CD14-positive monocyte (primary cell): ENCODE results near the gene FSTL1. TPM values are rescaled to one million over a fixed set of nuclear protein-coding genes. Genes with fewer than 3 reads are reported as not detected.

Experiments
- DNase-seq, 3 donors: peaks; one replicate each; pipeline ENCODE4 v3.0.0-alpha.2; 2011 to 2022
- H2AFZ ChIP-seq: 2 replicates; pipeline ENCODE4 v1.6.0; 2012; ENCODE audit warnings: mild to moderate bottlenecking, low read depth, low read length, inconsistent platforms; ENCODE audit not compliant: insufficient read depth, poor library complexity, severe bottlenecking
- H3K27ac ChIP-seq, 2 donors: 1 replicate in 1 of 2; 2 replicates in 1 of 2; pipeline ENCODE4 v1.5.1; 2012 to 2013; ENCODE audit warnings: low read length in 2 of 2, control low read depth in 1 of 2, inconsistent platforms in 1 of 2, low read depth in 1 of 2, mild to moderate bottlenecking in 1 of 2
- H3K27me3 ChIP-seq, 2 donors: one replicate each; pipeline versions ENCODE4 v1.6.0 to v1.6.1; 2011 to 2013; ENCODE audit warnings: low read length in 2 of 2; ENCODE audit not compliant: control insufficient read depth in 2 of 2, insufficient read depth in 2 of 2
- H3K36me3 ChIP-seq, 2 donors: replicated peaks in 1 of 2; 1 replicate in 1 of 2; 2 replicates in 1 of 2; pipeline versions ENCODE4 v1.5.1 to v1.6.1; 2012 to 2013; ENCODE audit warnings: low read length in 2 of 2, control low read depth in 1 of 2, inconsistent platforms in 1 of 2, mild to moderate bottlenecking in 1 of 2; ENCODE audit not compliant: insufficient read depth in 2 of 2, control insufficient read depth in 1 of 2
- H3K4me1 ChIP-seq, 2 donors: 1 replicate in 1 of 2; 2 replicates in 1 of 2; pipeline versions ENCODE4 v1.5.1 to v1.6.1; 2012 to 2013; ENCODE audit warnings: low read length in 2 of 2, control low read depth in 1 of 2, inconsistent platforms in 1 of 2, mild to moderate bottlenecking in 1 of 2, moderate library complexity in 1 of 2; ENCODE audit not compliant: insufficient read depth in 2 of 2, control insufficient read depth in 1 of 2
- H3K4me2 ChIP-seq: replicated peaks from 2 replicates; pipeline ENCODE3; 2012; ENCODE audit warnings: low read length, moderate library complexity, mild to moderate bottlenecking; ENCODE audit not compliant: poor library complexity, severe bottlenecking; ENCODE audit errors: extremely low read depth
- H3K4me3 ChIP-seq, 3 experiments: fragments of 200-600 bp in 1 of 3; sonication (generic) in 1 of 3; replicated peaks in 1 of 3; 1 replicate in 2 of 3; 2 replicates in 1 of 3; pipeline ENCODE4 v1.5.1; 2011 to 2013; ENCODE audit warnings: low read length in 3 of 3, mild to moderate bottlenecking in 3 of 3, control low read depth in 2 of 3, low read depth in 2 of 3, inconsistent platforms in 1 of 3, moderate library complexity in 1 of 3
- H3K79me2 ChIP-seq: 2 replicates; pipeline ENCODE4 v1.6.0; 2012; ENCODE audit warnings: mild to moderate bottlenecking, control low read depth, inconsistent platforms, low read length, moderate library complexity; ENCODE audit not compliant: insufficient read depth
- H3K9ac ChIP-seq: 2 replicates; pipeline ENCODE4 v1.6.0; 2017; ENCODE audit warnings: low read length, mild to moderate bottlenecking; ENCODE audit not compliant: insufficient read depth, poor library complexity, severe bottlenecking
- H3K9me3 ChIP-seq, 2 donors: replicated peaks in 1 of 2; 1 replicate in 1 of 2; 2 replicates in 1 of 2; pipeline versions ENCODE4 v1.5.1 to v1.6.1; 2012 to 2013; ENCODE audit warnings: low read length in 2 of 2, control low read depth in 1 of 2; ENCODE audit not compliant: control insufficient read depth in 1 of 2, insufficient read depth in 1 of 2
- H4K20me1 ChIP-seq: 2 replicates; pipeline ENCODE4 v1.6.0; 2012; ENCODE audit warnings: mild to moderate bottlenecking, low read length, control low read depth, moderate library complexity; ENCODE audit not compliant: insufficient read depth
- H3K27ac Mint-ChIP-seq, 7 donors: one replicate each; pipeline ENCODE4 v1.8.0; 2020; ENCODE audit warnings: mild to moderate bottlenecking in 7 of 7, mixed read lengths in 7 of 7, moderate library complexity in 6 of 7, inconsistent platforms in 2 of 7
- H3K27me3 Mint-ChIP-seq, 3 donors: one replicate each; pipeline ENCODE4 v1.8.0; 2021 to 2022; ENCODE audit warnings: low read depth in 3 of 3, mild to moderate bottlenecking in 3 of 3, mixed read lengths in 3 of 3, moderate library complexity in 3 of 3, inconsistent platforms in 1 of 3
- H3K36me3 Mint-ChIP-seq, 2 donors: one replicate each; pipeline ENCODE4 v1.8.0; 2020; ENCODE audit warnings: mixed read lengths in 2 of 2, inconsistent platforms in 1 of 2, mild to moderate bottlenecking in 1 of 2
- H3K4me1 Mint-ChIP-seq: one replicate; pipeline ENCODE4 v1.8.0; 2020; ENCODE audit warnings: mild to moderate bottlenecking, mixed read lengths
- H3K4me3 Mint-ChIP-seq, 2 donors: one replicate each; pipeline ENCODE4 v1.8.0; 2020; ENCODE audit warnings: mild to moderate bottlenecking in 2 of 2, mixed read lengths in 2 of 2, moderate library complexity in 1 of 2
- H3K9me3 Mint-ChIP-seq, 7 donors: one replicate each; pipeline ENCODE4 v1.8.0; 2020 to 2022; ENCODE audit warnings: mixed read lengths in 7 of 7, mild to moderate bottlenecking in 6 of 7, moderate library complexity in 6 of 7, inconsistent platforms in 2 of 7
- WGBS: methylation state at CpG from one replicate; pipeline ENCODE4 v1.1.5; 2013; ENCODE audit warnings: missing lambda C conversion rate; ENCODE audit not compliant: insufficient coverage; 5-methylcytosine and 5-hydroxymethylcytosine counted together
- intact Hi-C, 2 donors: fragments of 100-400 bp; cut with micrococcal nuclease; formaldehyde crosslinking; loops; one replicate each; pipeline versions ENCODE4 v1.15.0 to v1.15.1; 2023
- polyA plus RNA-seq, 3 donors: library from polyadenylated mRNA; depleted of rRNA in 1 of 3; unstranded in 2 of 3; stranded (reverse) in 1 of 3; fragments of 300-500 nt in 2 of 3; fragments of >200 nt in 1 of 3; fragmentation: Illumina TruSeq in 2 of 3; gene quantifications; 1 replicate in 2 of 3; 2 replicates in 1 of 3; pipeline ENCODE4 v1.2.3, GENCODE V29; 2012 to 2021
- TF ChIP-seq, protein P1 (sequence below): fragments of 200-600 bp; IDR thresholded peaks from one replicate; pipeline ENCODE4 v1.8.0; 2022; ENCODE audit warnings: antibody characterized with exemption, mild to moderate bottlenecking

FSTL1 gene
- polyA plus RNA-seq, 3 donors, result 0.13 to 0.44 (median 0.29) TPM

- Histone ChIP-seq H2AFZ (no peak overlapping the region), H4K20me1 (no peaks in the 10 kb centered on the region), H3K9ac (no peak overlapping the region), H3K9me3 (no peaks in the 10 kb centered on the region), H3K36me3 (peaks cover 0 to 7% of the 10 kb centered on the region in 2 donors), H3K4me2 (no peak overlapping the region), H3K4me3 (no peak overlapping the region), H3K27me3 (peaks cover 0 to 3% of the 10 kb centered on the region in 2 donors), H3K4me1 (no peaks in the 10 kb centered on the region), H3K79me2 (no peaks in the 10 kb centered on the region), H3K27ac (no peak overlapping the region)
- DNase-seq, result no peak
- Mint-ChIP-seq H3K4me3 (peak overlapping the region in 1 of 2 donors; percentile 32), H3K27ac (no peak overlapping the region), H3K36me3 (no peaks in the 10 kb centered on the region), H3K4me1 (no peaks in the 10 kb centered on the region), H3K27me3 (peaks cover 4 to 8% (median 5%) of the 10 kb centered on the region in 3 donors), H3K9me3 (peaks cover 0 to 2% (median 0%) of the 10 kb centered on the region in 7 donors)
- TF ChIP-seq, protein P1, sequence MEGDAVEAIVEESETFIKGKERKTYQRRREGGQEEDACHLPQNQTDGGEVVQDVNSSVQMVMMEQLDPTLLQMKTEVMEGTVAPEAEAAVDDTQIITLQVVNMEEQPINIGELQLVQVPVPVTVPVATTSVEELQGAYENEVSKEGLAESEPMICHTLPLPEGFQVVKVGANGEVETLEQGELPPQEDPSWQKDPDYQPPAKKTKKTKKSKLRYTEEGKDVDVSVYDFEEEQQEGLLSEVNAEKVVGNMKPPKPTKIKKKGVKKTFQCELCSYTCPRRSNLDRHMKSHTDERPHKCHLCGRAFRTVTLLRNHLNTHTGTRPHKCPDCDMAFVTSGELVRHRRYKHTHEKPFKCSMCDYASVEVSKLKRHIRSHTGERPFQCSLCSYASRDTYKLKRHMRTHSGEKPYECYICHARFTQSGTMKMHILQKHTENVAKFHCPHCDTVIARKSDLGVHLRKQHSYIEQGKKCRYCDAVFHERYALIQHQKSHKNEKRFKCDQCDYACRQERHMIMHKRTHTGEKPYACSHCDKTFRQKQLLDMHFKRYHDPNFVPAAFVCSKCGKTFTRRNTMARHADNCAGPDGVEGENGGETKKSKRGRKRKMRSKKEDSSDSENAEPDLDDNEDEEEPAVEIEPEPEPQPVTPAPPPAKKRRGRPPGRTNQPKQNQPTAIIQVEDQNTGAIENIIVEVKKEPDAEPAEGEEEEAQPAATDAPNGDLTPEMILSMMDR, result no peak
- intact Hi-C loops, result no loop called here
Observed at GRCh38 chr3:120370463-120370862, 80.3 kb downstream of the FSTL1 start.

DNA sequence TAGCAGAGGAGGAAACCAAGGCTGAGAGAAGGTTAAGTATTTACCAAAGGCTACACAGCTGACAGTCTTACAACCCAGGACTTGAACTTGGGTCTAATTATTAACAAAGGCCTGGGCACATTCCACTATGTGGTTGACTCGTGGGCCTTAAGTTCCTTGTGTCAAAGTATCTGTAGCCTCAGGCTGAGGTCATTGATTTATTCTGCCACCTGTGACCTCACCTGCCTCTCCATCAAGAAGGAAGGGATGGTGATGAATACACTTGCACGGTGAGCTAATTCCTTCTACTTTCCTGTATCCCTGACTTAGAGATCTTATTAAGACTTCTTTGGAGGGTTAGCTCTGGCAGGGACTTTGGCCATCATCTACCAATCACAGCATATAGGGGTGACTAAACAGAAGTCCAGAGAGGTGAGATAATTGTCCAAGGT lies 81.7 kb downstream of the FSTL1 start:
- no peaks in the 10 kb centered on the region for H3K4me1 Mint-ChIP-seq
- peak overlapping the region in 1 of 7 donors; percentile 19 for H3K27ac Mint-ChIP-seq
- Histone ChIP-seq H4K20me1 (no peaks in the 10 kb centered on the region), H3K4me1 (no peaks in the 10 kb centered on the region), H3K9me3 (no peaks in the 10 kb centered on the region), H3K4me2 (no peak overlapping the region), H3K4me3 (no peak overlapping the region), H3K27me3 (peaks cover 0 to 3% of the 10 kb centered on the region in 2 donors), H3K9ac (no peak overlapping the region), H3K79me2 (no peaks in the 10 kb centered on the region), H2AFZ (no peak overlapping the region), H3K27ac (no peak overlapping the region), H3K36me3 (peaks cover 0 to 7% of the 10 kb centered on the region in 2 donors)
- no peak for DNase-seq
- peaks cover 6 to 11% (median 8%) of the 10 kb centered on the region in 3 donors for H3K27me3 Mint-ChIP-seq
- no peaks in the 10 kb centered on the region for H3K36me3 Mint-ChIP-seq
- no CpG with 5 or more reads among the region's 2 CpGs for WGBS
- peaks cover 0 to 2% (median 0%) of the 10 kb centered on the region in 7 donors for H3K9me3 Mint-ChIP-seq
- intact Hi-C loops, result no loop called here
- TF ChIP-seq, protein P1, result no peak
- H3K4me3 Mint-ChIP-seq, result no peak overlapping the region
